Epithelial cell of esophagus (primary cell): ENCODE measurements around the gene IL10RA.

Source experiments
- DNase-seq: peaks from one replicate; pipeline ENCODE4 v3.0.0; 2010; ENCODE audit warnings: low read depth
- H3K4me3 ChIP-seq: 2 replicates; pipeline ENCODE4 v1.5.1; 2011; ENCODE audit warnings: mild to moderate bottlenecking, low read length, control low read depth
- TF ChIP-seq, protein P1 (sequence below): IDR thresholded peaks from 2 replicates; pipeline ENCODE4 v1.5.1; 2011; ENCODE audit warnings: low read depth, mild to moderate bottlenecking, low read length, control low read depth, inconsistent platforms; ENCODE audit not compliant: insufficient read depth; ENCODE audit errors: missing control alignments

Gene IL10RA

GRCh38 chr11:118017111-118017510 is 30.9 kb downstream of the IL10RA start:
- no peak for DNase-seq
- TF ChIP-seq, protein P1, sequence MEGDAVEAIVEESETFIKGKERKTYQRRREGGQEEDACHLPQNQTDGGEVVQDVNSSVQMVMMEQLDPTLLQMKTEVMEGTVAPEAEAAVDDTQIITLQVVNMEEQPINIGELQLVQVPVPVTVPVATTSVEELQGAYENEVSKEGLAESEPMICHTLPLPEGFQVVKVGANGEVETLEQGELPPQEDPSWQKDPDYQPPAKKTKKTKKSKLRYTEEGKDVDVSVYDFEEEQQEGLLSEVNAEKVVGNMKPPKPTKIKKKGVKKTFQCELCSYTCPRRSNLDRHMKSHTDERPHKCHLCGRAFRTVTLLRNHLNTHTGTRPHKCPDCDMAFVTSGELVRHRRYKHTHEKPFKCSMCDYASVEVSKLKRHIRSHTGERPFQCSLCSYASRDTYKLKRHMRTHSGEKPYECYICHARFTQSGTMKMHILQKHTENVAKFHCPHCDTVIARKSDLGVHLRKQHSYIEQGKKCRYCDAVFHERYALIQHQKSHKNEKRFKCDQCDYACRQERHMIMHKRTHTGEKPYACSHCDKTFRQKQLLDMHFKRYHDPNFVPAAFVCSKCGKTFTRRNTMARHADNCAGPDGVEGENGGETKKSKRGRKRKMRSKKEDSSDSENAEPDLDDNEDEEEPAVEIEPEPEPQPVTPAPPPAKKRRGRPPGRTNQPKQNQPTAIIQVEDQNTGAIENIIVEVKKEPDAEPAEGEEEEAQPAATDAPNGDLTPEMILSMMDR = no peak
- no peak overlapping the region for H3K4me3 ChIP-seq

DNA sequence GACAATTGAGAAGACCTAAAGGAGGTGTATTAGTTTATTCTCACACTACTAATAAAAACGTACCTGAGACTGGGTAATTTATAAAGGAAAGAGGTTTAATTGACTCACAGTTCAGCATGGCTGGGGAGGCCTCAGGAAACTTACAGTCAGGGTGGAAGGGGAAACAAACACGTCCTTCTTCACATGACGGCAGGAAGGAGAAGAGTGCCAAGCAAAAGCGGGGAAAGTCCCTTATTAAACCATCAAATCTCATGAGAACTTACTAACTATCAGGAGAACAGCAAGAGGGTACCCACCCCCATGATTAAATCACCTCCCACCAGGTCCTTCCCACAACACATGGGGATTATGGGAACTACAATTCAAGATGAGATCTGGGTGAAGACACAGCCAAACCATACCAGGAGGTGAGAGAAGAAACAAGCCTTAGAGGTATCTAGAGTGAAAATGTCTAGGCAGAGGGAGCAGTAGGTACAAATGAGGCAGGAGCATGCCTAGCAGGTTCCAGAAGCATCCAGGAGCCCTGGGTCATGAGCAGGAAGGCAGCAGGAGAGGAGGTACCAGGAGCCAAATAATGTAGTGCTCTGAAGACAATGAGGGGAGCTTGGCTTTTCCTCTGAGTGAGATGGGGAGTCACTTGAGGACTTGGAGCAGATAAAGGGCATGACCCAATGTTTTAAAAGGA is 31.6 kb downstream of the IL10RA start:
- TF ChIP-seq, protein P1 = no peak
- DNase-seq = no peak

DNA sequence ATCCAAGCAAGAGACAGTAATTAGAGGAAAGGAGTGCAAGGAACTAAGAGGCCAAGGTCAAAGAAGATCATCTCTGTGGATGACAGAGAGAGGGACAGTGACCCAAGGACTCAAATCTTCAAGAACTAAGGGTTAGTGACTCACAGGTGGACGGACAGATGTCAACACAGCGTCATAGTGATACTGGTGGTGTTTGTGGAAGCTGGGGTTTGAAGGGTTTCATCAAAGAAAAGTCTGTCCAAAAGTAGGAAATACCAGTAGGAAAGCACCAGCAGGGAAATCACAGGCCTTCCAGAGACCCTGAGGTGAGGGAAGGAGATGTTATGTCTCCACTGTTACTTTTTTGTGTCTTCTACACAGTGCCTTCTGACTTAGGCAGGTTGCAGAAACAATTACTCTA is 32.2 kb downstream of the IL10RA start:
- TF ChIP-seq, protein P1 = no peak
- no peak overlapping the region for H3K4me3 ChIP-seq
- DNase-seq = no peak

More for the DNA sequence above, 31.6 kb downstream of the IL10RA start:
- H3K4me3 ChIP-seq = no peak overlapping the region

DNA sequence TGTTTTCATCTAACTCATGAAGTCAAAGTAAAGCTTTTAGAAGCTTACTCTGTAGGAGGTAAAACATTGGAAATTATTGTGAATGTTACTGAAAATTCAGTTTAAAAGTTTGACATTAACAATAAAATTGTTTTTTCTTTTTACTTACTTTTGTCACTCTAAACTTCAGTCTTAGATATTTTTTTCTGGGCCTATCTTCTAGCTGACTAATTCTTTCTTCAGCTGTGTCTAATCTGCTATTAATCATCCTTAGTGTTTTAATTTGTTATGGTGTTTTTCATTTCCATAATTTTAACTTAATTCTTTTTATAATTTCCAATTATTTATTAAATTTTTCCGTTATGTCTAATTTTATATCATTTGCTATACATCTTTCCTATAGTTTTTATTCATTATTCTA is 35.0 kb downstream of the IL10RA start:
- no peak overlapping the region for H3K4me3 ChIP-seq
- no peak for DNase-seq
- TF ChIP-seq, protein P1 = no peak

DNA sequence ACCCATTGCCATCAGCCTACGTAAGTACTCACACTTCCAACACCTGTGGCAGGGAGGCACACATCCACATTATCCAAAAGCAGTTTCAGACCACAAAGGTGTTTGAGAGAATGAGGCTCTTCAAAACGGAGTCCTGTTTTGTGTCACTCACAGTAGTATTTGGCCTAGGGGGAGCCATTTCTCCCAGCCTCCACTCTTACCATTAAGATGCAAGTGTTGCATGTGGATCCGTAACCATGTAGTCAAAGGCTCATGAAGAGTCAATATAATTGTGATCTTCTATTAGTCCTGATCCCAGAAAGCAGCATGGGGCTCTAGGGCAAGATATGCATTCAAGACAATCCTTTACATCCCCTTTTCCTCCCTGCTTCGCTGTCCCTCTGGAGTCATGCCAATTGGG is 41.5 kb downstream of the IL10RA start:
- DNase-seq = no peak
- TF ChIP-seq, protein P1 = no peak
- no peak overlapping the region for H3K4me3 ChIP-seq

- DNase-seq = no peak
- H3K4me3 ChIP-seq = no peak overlapping the region
- TF ChIP-seq, protein P1 = no peak
These were observed 42.4 kb downstream of the IL10RA start for GRCh38 chr11:118028626-118029025.

GRCh38 chr11:118033443-118033842 is 47.2 kb downstream of the IL10RA start:
- no peak overlapping the region for H3K4me3 ChIP-seq
- TF ChIP-seq, protein P1 = no peak
- DNase-seq = no peak
